Neural cell (in vitro differentiated cells): ENCODE measurements around the gene RPS18. TPM values are rescaled to one million over a fixed set of nuclear protein-coding genes. Genes with fewer than 3 reads are reported as not detected.

Experiments used
- H2AFZ ChIP-seq: fragments of 200-600, 300-800 bp; sonication (generic), shearing (Covaris generic); 2 replicates; pipeline ENCODE4 v1.6.0; 2014; ENCODE audit warnings: low read depth, mild to moderate bottlenecking, antibody characterized with exemption, low read length, moderate library complexity
- H3F3A ChIP-seq: fragments of 200-600 bp; shearing (Covaris generic); 2 replicates; pipeline ENCODE4 v1.6.1; 2016; ENCODE audit warnings: mild to moderate bottlenecking, moderate library complexity, mixed read lengths, antibody characterized with exemption, low read length; ENCODE audit not compliant: insufficient read depth, poor library complexity, severe bottlenecking
- H3K27ac ChIP-seq: fragments of 200-600, 300-800 bp; sonication (generic), shearing (Covaris generic); 2 replicates; pipeline ENCODE4 v1.5.1; 2014; ENCODE audit warnings: mild to moderate bottlenecking, low read length, moderate library complexity
- H3K27me3 ChIP-seq: fragments of 300-800, 200-600 bp; sonication (generic), shearing (Covaris generic); 2 replicates; pipeline ENCODE4 v1.6.0; 2014; ENCODE audit warnings: mild to moderate bottlenecking, low read depth, low read length, moderate library complexity; ENCODE audit not compliant: insufficient read depth
- H3K36me3 ChIP-seq: fragments of 300-800, 200-600 bp; sonication (generic), shearing (Covaris generic); 2 replicates; pipeline ENCODE4 v1.5.1; 2014; ENCODE audit warnings: mild to moderate bottlenecking, antibody characterized with exemption, low read length, moderate library complexity; ENCODE audit not compliant: insufficient read depth
- H3K4me2 ChIP-seq: fragments of 300-800, 200-600 bp; sonication (generic), shearing (Covaris generic); 2 replicates; pipeline ENCODE4 v1.6.0; 2014; ENCODE audit warnings: mild to moderate bottlenecking, low read length
- H3K4me3 ChIP-seq: fragments of 300-800, 200-600 bp; sonication (generic), shearing (Covaris generic); 2 replicates; pipeline ENCODE4 v1.5.1; 2014; ENCODE audit warnings: mild to moderate bottlenecking, low read length, moderate library complexity
- H3K79me2 ChIP-seq: fragments of 200-600 bp; shearing (Covaris generic); replicated peaks from 2 replicates; pipeline ENCODE4 v1.6.0; 2014; ENCODE audit warnings: mild to moderate bottlenecking, low read length, moderate library complexity; ENCODE audit not compliant: insufficient read depth
- H3K9ac ChIP-seq: fragments of 300-800, 200-600 bp; sonication (generic), shearing (Covaris generic); 2 replicates; pipeline ENCODE4 v1.6.1; 2016; ENCODE audit warnings: mild to moderate bottlenecking, low read length, mixed read lengths
- H3K9me2 ChIP-seq: fragments of 200-600 bp; shearing (Covaris generic); 2 replicates; pipeline ENCODE4 v1.6.1; 2016; ENCODE audit warnings: mild to moderate bottlenecking, low read length, mixed read lengths; ENCODE audit not compliant: insufficient read depth
- H3K9me3 ChIP-seq: fragments of 200-600, 300-800 bp; sonication (generic), shearing (Covaris generic); 2 replicates; pipeline ENCODE4 v1.6.1; 2016; ENCODE audit warnings: mild to moderate bottlenecking, mixed run types, low read length, moderate library complexity, mixed read lengths
- H4K20me1 ChIP-seq: fragments of 200-600 bp; shearing (Covaris generic); 2 replicates; pipeline ENCODE4 v1.6.1; 2016; ENCODE audit warnings: mild to moderate bottlenecking, mixed run types; ENCODE audit not compliant: insufficient read depth
- EP300 ChIP-seq: fragments of 450-650 bp; conservative IDR thresholded peaks from 2 replicates; pipeline ENCODE4 v1.6.1; 2014; ENCODE audit warnings: antibody characterized with exemption, mild to moderate bottlenecking, moderate library complexity; ENCODE audit not compliant: poor library complexity, severe bottlenecking
- EZH2 ChIP-seq: fragments of 200-600, 300-800 bp; shearing (Covaris generic), sonication (generic); IDR thresholded peaks from 2 replicates; pipeline ENCODE4 v1.6.1; 2014; ENCODE audit warnings: antibody characterized with exemption, low read length, borderline replicate concordance, mild to moderate bottlenecking; ENCODE audit not compliant: insufficient read depth, poor library complexity, severe bottlenecking
- MXI1 ChIP-seq: fragments of 450-650 bp; conservative IDR thresholded peaks from 2 replicates; pipeline ENCODE4 v1.6.1; 2014; ENCODE audit warnings: antibody characterized with exemption, mild to moderate bottlenecking; ENCODE audit not compliant: poor library complexity, severe bottlenecking
- POLR2AphosphoS5 ChIP-seq: IDR thresholded peaks from 2 replicates; pipeline ENCODE4 v1.6.1; 2012
- RAD21 ChIP-seq: fragments of 450-650 bp; conservative IDR thresholded peaks from 2 replicates; pipeline ENCODE4 v1.6.1; 2014; ENCODE audit warnings: antibody characterized with exemption, mild to moderate bottlenecking, moderate library complexity
- SMC3 ChIP-seq: fragments of 450-650 bp; conservative IDR thresholded peaks from 2 replicates; pipeline ENCODE4 v1.6.1; 2014; ENCODE audit warnings: antibody characterized with exemption, mild to moderate bottlenecking, moderate library complexity; ENCODE audit not compliant: poor library complexity
- TAF1 ChIP-seq: IDR thresholded peaks from 2 replicates; pipeline ENCODE4 v1.6.1; 2012; ENCODE audit warnings: low read depth
- polyA plus RNA-seq: library from polyadenylated mRNA; depleted of rRNA; stranded (reverse); fragments of >200 nt; gene quantifications from 2 replicates; pipeline ENCODE4 v1.2.3, GENCODE V29; 2014
- TF ChIP-seq, protein P1 (sequence below): fragments of 450-650 bp; IDR thresholded peaks from 2 replicates; pipeline ENCODE4 v1.5.1; 2014; ENCODE audit warnings: antibody characterized with exemption, mild to moderate bottlenecking, moderate library complexity; ENCODE audit not compliant: poor library complexity, severe bottlenecking
- TF ChIP-seq, protein P2 (sequence below): IDR thresholded peaks from 2 replicates; pipeline ENCODE4 v1.6.1; 2012; ENCODE audit warnings: borderline replicate concordance

The RPS18 gene
- polyA plus RNA-seq, 1 donor from 2014 or later = 2,078 TPM

DNA sequence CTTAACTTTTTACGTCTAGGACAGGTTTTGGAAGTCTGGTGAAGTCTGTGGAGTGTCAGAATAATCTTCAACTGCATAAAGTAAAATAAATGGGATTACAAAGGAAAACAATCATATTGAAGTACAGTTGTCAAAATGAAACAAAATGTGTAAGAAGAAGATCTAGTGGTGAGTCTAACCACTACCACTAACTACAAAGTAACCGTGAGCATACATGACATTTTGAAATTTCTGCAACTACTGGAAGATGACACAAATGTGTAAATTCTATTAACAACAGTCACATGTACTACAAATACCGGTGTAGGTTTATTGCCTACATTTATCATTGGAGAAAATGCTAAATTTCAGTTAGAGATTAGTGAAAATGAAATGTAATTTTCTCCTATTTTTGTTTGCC lies 29.9 kb upstream of the RPS18 start:
- no peaks in the 10 kb centered on the region for H3K9me2 ChIP-seq
- no peak overlapping the region for H3K4me2 ChIP-seq
- no peaks in the 10 kb centered on the region for H3K9me3 ChIP-seq
- TF ChIP-seq, protein P1, sequence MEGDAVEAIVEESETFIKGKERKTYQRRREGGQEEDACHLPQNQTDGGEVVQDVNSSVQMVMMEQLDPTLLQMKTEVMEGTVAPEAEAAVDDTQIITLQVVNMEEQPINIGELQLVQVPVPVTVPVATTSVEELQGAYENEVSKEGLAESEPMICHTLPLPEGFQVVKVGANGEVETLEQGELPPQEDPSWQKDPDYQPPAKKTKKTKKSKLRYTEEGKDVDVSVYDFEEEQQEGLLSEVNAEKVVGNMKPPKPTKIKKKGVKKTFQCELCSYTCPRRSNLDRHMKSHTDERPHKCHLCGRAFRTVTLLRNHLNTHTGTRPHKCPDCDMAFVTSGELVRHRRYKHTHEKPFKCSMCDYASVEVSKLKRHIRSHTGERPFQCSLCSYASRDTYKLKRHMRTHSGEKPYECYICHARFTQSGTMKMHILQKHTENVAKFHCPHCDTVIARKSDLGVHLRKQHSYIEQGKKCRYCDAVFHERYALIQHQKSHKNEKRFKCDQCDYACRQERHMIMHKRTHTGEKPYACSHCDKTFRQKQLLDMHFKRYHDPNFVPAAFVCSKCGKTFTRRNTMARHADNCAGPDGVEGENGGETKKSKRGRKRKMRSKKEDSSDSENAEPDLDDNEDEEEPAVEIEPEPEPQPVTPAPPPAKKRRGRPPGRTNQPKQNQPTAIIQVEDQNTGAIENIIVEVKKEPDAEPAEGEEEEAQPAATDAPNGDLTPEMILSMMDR = no peak
- no peak for TF ChIP-seq POLR2AphosphoS5
- no peak for TF ChIP-seq TAF1
- H3K36me3 ChIP-seq = no peaks in the 10 kb centered on the region
- no peaks in the 10 kb centered on the region for H3K79me2 ChIP-seq
- no peak overlapping the region for H3K9ac ChIP-seq
- no peaks in the 10 kb centered on the region for H3K27me3 ChIP-seq
- no peak overlapping the region for H3K4me3 ChIP-seq
- no peak overlapping the region for H3K27ac ChIP-seq
- H2AFZ ChIP-seq = no peak overlapping the region
- H3F3A ChIP-seq = no peaks in the 10 kb centered on the region
- no peaks in the 10 kb centered on the region for H4K20me1 ChIP-seq

DNA sequence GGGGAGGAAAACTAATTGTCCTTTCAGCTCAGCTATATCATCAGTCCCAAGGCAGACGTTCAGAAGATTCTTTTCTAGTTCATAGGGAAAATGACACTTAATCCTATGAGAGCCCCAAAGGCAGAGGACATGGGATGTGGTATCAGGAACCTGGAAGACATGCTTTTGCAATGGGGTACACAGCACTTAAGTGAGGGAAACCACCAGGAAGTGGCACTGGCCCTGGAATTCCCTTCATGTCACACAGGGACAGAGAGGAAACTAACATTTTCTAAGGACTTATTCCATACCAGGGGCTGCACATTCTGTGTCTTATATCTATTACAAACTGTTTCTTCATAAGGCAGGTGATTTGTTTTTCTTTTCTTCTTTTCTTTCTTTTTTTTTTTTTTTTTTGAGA lies 28.4 kb upstream of the RPS18 start:
- H3K36me3 ChIP-seq = no peaks in the 10 kb centered on the region
- no peak overlapping the region for H3K9ac ChIP-seq
- no peaks in the 10 kb centered on the region for H3K9me3 ChIP-seq
- H4K20me1 ChIP-seq = no peaks in the 10 kb centered on the region
- H2AFZ ChIP-seq = no peak overlapping the region
- H3K4me3 ChIP-seq = no peak overlapping the region
- no peaks in the 10 kb centered on the region for H3K79me2 ChIP-seq
- H3K27ac ChIP-seq = no peak overlapping the region
- no peaks in the 10 kb centered on the region for H3F3A ChIP-seq
- H3K4me2 ChIP-seq = no peak overlapping the region
- no peaks in the 10 kb centered on the region for H3K27me3 ChIP-seq
- TF ChIP-seq SMC3 (no peak), EP300 (no peak), POLR2AphosphoS5 (no peak), RAD21 (no peak), TAF1 (no peak), MXI1 (no peak), EZH2 (no peak)
- TF ChIP-seq, protein P1 = no peak
- TF ChIP-seq, protein P2, sequence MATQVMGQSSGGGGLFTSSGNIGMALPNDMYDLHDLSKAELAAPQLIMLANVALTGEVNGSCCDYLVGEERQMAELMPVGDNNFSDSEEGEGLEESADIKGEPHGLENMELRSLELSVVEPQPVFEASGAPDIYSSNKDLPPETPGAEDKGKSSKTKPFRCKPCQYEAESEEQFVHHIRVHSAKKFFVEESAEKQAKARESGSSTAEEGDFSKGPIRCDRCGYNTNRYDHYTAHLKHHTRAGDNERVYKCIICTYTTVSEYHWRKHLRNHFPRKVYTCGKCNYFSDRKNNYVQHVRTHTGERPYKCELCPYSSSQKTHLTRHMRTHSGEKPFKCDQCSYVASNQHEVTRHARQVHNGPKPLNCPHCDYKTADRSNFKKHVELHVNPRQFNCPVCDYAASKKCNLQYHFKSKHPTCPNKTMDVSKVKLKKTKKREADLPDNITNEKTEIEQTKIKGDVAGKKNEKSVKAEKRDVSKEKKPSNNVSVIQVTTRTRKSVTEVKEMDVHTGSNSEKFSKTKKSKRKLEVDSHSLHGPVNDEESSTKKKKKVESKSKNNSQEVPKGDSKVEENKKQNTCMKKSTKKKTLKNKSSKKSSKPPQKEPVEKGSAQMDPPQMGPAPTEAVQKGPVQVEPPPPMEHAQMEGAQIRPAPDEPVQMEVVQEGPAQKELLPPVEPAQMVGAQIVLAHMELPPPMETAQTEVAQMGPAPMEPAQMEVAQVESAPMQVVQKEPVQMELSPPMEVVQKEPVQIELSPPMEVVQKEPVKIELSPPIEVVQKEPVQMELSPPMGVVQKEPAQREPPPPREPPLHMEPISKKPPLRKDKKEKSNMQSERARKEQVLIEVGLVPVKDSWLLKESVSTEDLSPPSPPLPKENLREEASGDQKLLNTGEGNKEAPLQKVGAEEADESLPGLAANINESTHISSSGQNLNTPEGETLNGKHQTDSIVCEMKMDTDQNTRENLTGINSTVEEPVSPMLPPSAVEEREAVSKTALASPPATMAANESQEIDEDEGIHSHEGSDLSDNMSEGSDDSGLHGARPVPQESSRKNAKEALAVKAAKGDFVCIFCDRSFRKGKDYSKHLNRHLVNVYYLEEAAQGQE = no peak
- H3K9me2 ChIP-seq = no peaks in the 10 kb centered on the region
